HPDE6-E6E7 (cell line): Measurements from ENCODE around the gene CLK1.
"Not testable (repeated sequence)": the region's sequence is repeated elsewhere in the genome, so short reads cannot be mapped to it uniquely, and the experiment has no call there.

ENCODE experiments used
- DNase-seq: peaks from one replicate; pipeline ENCODE4 v3.0.0; 2011; ENCODE audit warnings: missing footprints; ENCODE audit errors: extremely low spot score

CLK1 gene

GRCh38 chr2:200851398-200852248 lies 12.8 kb downstream of the CLK1 start:
- no peak for DNase-seq

- DNase-seq, result no peak
Measured at GRCh38 chr2:200850512-200851256, 13.8 kb downstream of the CLK1 start.

GRCh38 chr2:200847939-200848338 lies 16.5 kb downstream of the CLK1 start:
- no peak for DNase-seq

GRCh38 chr2:200847269-200847668 lies 17.2 kb downstream of the CLK1 start:
- no peak for DNase-seq

- DNase-seq, result no peak
Measured at GRCh38 chr2:200845669-200846325, 18.7 kb downstream of the CLK1 start.

GRCh38 chr2:200845194-200845593 lies 19.3 kb downstream of the CLK1 start:
- no peak for DNase-seq

- no peak for DNase-seq
Measured at GRCh38 chr2:200843993-200844948, 20.2 kb downstream of the CLK1 start.

- peak; percentile 36 for DNase-seq
Measured at GRCh38 chr2:200839513-200839912, 24.9 kb downstream of the CLK1 start.

GRCh38 chr2:200834701-200835100 lies 29.8 kb downstream of the CLK1 start:
- no peak for DNase-seq

- DNase-seq, result no peak
Measured at GRCh38 chr2:200829258-200829655, 35.2 kb downstream of the CLK1 start.

- no peak for DNase-seq
Measured at GRCh38 chr2:200828572-200829257, 35.7 kb downstream of the CLK1 start.

- no peak for DNase-seq
Measured at GRCh38 chr2:200828104-200828503, 36.4 kb downstream of the CLK1 start.

GRCh38 chr2:200821686-200822245 lies 42.7 kb downstream of the CLK1 start:
- no peak for DNase-seq

GRCh38 chr2:200820573-200821234 lies 43.8 kb downstream of the CLK1 start:
- DNase-seq, result no peak

GRCh38 chr2:200818732-200819131 lies 45.7 kb downstream of the CLK1 start:
- not testable (repeated sequence) for DNase-seq

GRCh38 chr2:200814917-200815316 lies 49.5 kb downstream of the CLK1 start:
- DNase-seq, result no peak

- DNase-seq, result no peak
Measured at GRCh38 chr2:200814276-200814815, 50.1 kb downstream of the CLK1 start.

- peak; percentile 57 for DNase-seq
Measured at GRCh38 chr2:200812122-200813022, 52.1 kb downstream of the CLK1 start.
